Measurements from ENCODE around the gene TPX2.
"Not testable (repeated sequence)": the region's sequence is repeated elsewhere in the genome, so short reads cannot be mapped to it uniquely, and the experiment has no call there.

Gene TPX2

GRCh38 chr20:31720486-31721407 lies 18.3 kb upstream of the TPX2 start:
- DNase-seq (ENCODE audit: low read depth), result no peak

DNA sequence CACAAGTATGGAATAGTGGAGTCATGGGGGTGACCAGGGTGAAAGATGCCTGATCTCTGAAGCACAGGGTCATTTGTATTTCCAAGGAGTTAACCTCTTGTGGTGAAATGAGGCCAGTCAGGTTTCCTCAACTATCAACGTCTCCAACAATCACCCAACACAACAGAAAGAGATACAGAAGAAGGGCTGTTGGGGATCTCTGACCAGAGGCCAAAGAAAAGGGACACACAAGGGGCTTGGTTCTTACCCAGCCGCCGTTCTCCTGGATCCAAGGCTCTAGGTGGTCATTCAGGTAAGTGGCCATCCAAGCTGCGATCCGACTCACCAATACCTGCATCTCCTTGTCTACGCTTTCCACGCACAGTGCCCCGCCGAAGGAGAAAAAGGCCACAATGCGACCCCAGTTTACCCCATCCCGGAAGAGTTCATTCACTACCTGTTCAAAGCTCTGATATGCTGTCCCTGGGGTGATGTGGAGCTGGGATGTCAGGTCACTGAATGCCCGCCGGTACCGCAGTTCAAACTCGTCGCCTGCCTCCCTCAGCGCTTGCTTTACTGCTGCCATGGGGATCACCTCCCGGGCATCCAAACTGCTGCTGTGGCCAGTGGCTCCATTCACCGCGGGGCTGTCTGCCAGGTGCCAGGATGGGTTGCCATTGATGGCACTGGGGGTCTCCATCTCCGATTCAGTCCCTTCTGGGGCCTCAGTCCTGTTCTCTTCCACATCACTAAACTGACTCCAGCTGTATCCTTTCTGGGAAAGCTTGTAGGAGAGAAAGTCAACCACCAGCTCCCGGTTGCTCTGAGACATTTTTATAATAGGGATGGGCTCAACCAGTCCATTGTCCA lies 17.5 kb upstream of the TPX2 start:
- DNase-seq (ENCODE audit: low read depth), result no peak

GRCh38 chr20:31722257-31723068 lies 16.6 kb upstream of the TPX2 start, which contains the start of gene BCL2L1:
Gene BCL2L1 (minus strand): TSS chr20:31722868. CDS start chr20:31722218, 650 bp downstream.
- DNase-seq (ENCODE audit: low read depth), result peak; percentile 80

GRCh38 chr20:31723069-31723318 lies 16.1 kb upstream of the TPX2 start:
- no peak for DNase-seq (ENCODE audit: low read depth)

DNA sequence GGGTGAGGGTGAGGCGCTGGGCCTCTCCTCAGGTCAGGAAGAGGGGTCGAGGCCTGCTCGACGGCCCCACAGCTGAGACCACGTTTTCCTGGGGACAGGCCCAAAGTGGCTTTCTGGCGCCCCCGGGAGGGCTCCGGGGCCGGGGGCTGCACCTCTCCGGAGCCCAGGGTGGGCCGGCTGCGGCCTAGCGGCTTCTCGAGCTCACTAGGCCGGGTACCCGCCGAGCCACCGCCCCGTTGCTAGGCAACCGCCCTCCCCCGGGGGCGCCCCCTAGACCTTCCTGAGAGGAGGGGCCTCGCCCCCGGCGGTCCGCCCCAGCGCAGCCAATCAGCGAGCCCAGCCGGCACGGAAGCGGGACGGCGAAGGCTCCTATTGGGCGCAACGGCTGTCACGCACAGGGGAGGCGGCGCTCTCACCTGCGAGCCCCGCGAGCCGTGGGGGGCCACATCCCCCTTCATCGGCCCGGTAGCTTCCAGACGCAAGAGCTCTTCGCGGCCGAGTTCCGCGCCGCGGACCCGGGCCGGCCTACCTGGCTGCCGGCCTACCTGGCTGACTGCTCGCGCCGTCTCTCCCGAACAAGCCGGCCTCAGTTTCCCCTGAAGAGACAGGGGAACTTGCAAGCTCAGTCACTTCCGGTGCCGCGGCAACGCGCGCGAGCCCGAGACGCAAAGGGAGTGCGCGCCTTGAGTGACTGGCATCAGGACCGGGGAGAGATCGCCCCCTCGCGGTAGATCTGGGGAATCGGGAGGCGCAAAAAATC lies 15.6 kb upstream of the TPX2 start:
- peak; percentile 96 for DNase-seq (ENCODE audit: low read depth)

DNA sequence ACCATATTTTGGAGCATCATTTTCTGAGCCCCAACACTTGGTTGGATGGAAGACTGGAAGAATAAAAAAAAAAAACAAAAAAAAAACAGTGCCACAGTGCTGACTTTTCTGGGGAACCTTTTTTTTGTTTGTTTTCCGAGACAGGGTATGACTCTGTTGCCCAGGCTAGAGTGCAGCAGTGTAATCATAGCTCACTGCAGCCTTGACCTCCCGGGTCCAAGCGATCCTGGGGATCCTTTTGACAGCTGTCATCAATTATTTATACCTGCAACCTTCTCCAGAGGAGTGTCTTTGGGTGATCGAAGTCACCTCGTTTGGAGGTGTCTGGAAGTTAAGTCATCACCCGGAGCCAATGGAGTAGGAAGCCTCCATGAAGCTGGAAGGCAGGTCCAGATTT lies 7.8 kb upstream of the TPX2 start:
- DNase-seq (ENCODE audit: low read depth), result no peak

DNA sequence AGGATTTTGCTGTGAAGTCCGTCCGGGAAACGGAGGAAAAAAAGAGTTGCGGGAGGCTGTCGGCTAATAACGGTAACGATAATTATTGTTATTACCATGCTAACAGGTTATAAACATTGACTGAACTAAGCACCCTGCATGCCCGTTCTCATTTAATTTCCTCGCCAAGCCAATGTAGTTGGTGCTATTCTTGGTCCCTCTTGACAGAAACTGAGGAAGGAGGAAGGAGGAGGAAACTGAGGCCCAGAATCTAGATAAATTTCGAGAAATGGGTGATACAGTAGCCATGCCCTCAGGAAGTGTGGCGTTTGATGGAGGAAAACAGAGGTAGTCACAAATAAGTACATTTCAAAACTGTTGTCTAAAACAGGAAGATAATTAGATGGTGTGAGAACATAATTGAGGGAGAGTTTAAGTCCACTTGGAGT lies 474 bp downstream of the TPX2 start:
- no peak for DNase-seq (ENCODE audit: low read depth)

DNA sequence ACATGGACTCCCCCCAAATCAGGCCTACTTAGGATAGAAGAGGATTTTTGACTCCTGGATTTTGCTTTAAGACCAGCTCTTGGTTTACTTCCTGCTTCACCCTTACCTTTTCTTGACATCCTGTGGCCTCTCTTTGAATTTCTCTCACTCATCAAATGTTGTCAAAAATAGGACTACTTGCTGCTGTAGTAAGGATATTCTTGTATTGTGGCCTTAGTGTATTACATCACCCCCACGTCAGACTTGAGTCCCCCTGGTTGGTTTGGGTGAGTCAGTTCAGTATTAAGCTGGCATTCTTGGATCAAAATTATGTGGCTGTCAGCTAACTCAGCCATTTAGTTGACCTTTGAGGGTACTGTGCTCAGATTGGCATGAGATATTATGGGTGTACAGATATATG lies 1.1 kb downstream of the TPX2 start:
- DNase-seq (ENCODE audit: low read depth), result peak; percentile 68

DNA sequence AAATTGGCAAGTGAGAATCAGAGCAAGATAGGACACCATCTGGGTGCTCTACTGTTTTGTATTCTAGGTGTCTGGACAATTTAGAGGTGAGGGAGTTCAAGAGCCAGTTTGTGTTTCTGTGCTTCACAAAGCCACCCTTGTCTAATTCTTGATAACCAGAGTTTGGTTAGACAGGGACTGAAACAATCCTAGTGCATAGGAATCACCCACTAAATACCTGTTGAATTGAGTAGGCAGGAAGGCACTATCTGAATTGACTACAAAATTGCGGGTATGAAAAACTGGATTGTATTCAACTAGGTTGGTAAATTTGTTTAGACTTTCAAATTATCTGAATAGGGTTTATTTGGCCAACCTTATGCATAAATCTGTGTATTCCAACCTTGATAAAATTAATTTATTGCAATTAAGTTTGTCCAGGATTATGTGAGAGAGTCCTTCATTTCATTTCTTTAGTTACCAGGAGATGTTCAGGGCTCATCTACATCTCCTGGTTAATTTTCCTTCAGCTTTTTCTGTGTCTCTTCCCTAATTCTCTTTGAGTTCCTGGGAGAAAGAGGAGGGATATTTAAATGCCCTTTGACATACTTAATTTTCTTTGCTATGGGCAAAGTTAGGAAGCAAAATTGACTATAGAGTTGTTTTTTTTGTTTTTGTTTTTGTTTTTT lies 1.7 kb downstream of the TPX2 start:
- DNase-seq (ENCODE audit: low read depth), result no peak

DNA sequence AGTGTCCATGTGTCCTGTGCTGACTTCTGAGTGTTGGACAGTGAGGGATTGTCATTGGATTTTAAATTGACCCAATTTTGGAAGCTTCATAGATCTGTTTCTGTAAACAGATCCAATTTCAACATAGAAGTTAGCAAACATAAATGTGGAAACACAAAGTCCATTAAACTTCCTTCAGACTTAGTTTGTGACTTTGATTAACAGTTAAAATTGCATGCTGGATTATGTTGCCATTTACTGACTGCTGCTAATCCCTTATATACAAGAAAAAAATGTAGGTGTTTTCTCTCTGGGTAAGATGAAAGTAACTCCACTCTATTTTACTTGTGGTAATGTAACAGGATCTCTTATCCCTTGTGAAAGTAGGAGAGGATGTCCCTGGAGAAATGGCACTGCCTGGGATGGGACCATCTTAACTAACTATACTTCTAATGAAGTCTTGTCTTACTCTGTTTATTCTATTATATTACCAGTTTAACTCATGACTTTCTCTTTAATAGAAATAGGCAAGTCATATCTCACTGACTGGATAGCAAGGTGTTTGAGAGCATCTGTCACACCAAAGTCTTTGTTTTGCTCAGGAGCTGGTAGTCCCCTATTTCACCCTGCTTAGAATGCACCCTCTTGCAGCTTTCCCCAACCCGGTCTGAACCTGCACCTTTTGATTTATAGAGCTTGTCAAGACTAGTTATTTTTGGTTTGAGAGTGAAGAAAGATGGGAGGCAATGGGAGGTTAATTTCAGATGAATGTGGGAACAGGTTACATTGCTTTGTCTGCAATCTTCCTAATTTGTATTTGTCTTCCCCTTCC lies 7.2 kb downstream of the TPX2 start:
- peak; percentile 31 for DNase-seq (ENCODE audit: low read depth)

DNA sequence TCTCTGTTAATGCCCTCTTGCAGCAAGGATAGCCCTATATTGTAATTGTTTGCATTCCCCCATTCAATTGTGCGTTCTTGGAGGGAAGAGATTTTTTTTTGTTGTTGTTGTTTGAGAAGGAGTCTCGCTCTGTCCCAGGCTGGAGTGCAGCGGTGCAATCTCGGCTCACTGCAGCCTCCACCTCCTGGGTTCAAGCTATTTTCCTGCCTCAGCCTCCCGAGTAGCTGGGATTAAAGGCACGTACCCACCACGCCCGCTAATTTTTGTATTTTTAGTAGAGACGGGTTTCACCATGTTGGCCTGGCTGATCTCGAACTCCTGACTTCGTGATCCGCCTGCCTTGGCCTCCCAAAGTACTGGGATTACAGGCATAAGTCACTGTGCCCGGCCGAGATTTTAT lies 7.9 kb downstream of the TPX2 start:
- not testable (repeated sequence) for DNase-seq (ENCODE audit: low read depth)

DNA sequence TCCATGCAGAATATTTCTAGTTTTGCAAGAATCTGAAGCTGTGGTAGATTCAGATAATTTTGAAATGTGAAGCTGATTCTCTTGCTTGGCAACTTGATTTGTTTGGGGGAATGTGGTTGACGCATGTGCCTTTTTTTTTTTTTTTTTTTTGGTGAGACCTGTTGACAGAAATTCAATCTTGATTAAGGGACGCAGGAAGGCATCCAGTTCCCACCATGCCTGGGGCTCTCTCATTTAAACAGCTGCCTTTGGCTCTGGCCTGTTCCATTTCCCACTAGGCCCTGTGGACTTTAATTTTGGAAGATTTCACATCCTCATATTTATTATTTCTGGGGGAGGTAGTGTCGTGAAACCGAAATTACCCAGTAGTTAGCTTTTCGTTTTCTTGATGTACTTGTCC lies 8.6 kb downstream of the TPX2 start:
- DNase-seq (ENCODE audit: low read depth), result peak; percentile 53

- no peak for DNase-seq (ENCODE audit: low read depth)
These were observed 10.1 kb downstream of the TPX2 start for GRCh38 chr20:31749223-31749622.

DNA sequence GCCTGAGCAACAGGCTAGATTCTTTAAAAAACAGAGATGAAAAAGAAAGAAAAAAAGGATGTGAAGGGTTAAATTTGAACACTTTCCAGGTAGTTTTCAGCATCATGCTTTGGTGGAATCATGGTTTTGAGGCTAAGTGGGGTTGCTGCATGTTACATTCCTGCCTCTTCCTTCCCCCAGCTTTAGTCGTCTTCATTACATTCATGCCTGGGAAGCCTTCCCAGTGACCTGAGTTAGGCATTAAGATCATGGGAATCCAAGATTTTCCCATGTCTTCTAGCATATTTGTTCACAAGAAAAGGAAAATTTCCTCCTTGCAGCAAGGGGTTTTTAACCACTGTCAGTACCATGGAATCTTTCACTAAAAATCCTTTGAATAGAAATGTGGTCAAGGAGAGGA lies 12.0 kb downstream of the TPX2 start:
- peak; percentile 93 for DNase-seq (ENCODE audit: low read depth)

GRCh38 chr20:31757254-31757653 lies 18.2 kb downstream of the TPX2 start:
- no peak for DNase-seq (ENCODE audit: low read depth)

DNA sequence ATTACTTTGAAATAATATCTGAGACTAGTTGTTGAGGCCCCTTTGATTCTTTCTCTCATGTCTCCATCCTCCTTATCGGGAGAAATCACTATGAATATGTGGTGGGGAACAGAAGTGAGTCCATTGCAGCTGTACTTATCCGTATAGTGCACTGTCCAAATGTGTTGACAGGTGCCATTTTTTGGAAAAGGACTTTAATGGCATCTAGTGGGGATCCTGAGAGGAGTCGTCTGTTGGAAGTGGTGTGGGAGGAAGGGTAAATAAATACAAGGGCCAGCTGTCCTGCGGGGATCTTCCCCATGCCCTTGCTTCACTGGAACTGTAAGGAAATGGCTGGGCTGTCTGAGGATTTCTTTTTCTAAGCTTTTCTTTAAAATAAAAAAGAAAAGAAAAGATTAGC lies 19.4 kb downstream of the TPX2 start:
- DNase-seq (ENCODE audit: low read depth), result no peak

GRCh38 chr20:31758991-31759390 lies 19.9 kb downstream of the TPX2 start:
- DNase-seq (ENCODE audit: low read depth), result peak; percentile 48

GRCh38 chr20:31759836-31760518 lies 20.9 kb downstream of the TPX2 start:
- DNase-seq (ENCODE audit: low read depth), result no peak

- DNase-seq (ENCODE audit: low read depth), result peak; percentile 93
These were observed 21.6 kb downstream of the TPX2 start for GRCh38 chr20:31760519-31761240.

All from amniotic epithelial cell (primary cell).